ENCODE data around the gene GPR173. TPM values are rescaled to one million over a fixed set of nuclear protein-coding genes. Genes with fewer than 3 reads are reported as not detected.
A peak's percentile ranks its signal among the peaks of the same experiment; 100 is the strongest.

The GPR173 gene
- total RNA-seq, 4 donors from 2014 or later, result 0.21 to 2.3 (median 0.72) TPM

DNA sequence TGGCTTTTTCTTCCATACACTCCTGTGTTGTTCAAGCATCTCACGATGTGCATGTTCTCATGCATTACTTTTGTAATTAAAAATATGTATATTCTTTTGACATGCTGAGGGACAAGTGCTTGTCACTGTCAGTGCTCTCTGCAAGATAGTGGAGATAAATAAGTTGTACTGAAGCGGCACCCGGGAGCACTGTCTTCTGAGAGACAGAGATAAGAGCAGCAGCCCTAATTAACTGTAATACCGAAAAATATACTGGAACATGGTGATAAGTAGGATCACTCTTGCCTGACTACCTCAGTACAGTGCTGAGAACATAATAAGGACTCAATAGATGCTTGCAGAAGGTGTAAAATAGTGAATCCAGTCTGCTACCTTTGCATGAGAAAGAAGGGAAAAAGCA is 9.4 kb upstream of the GPR173 start:
- Histone ChIP-seq H3K9me3 (no peaks in the 10 kb centered on the region), H3K4me1 (no peaks in the 10 kb centered on the region), H3K27ac (no peak overlapping the region), H3K36me3 (no peaks in the 10 kb centered on the region), H3K4me3 (no peak overlapping the region), H3K27me3 (no peaks in the 10 kb centered on the region)
- TF ChIP-seq EP300 (IDR thresholded peaks at IDR 0.05) (no peak), POLR2AphosphoS5 (IDR thresholded peaks at IDR 0.05) (no peak), POLR2A (IDR thresholded peaks at IDR 0.05) (no peak), CTCF (IDR thresholded peaks at IDR 0.05) (no peak)
- no peak for DNase-seq (ENCODE audit: low spot score in 2 of 2)
- 65% methylated on average over 4 of the region's 4 CpGs for WGBS

DNA sequence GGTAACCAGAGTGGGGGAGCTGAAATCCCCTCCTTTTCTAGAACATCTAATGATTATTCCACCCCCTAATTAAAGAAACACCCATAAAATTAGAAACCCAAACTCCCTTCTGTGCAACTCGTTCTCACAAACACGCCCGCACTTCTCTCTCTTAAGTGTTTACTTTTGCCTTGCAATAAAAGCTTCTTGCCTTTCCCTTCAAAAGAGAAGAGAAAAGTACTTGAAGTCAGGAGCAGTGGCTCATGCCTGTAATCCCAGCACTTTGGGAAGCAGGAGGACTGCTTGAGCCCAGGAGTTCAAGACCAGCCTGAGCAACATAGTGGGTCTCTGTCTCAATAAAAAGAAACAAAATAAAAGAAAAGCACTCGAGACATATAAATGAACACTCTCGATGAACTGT is 3.6 kb upstream of the GPR173 start:
- no peak overlapping the region for H3K4me3 ChIP-seq
- no peak for DNase-seq (ENCODE audit: low spot score in 2 of 2)
- H3K27me3 ChIP-seq, result no peaks in the 10 kb centered on the region
- 79% methylated on average over 5 of the region's 5 CpGs for WGBS
- H3K4me1 ChIP-seq, result peaks cover 5% of the 10 kb centered on the region
- no peak overlapping the region for H3K27ac ChIP-seq
- TF ChIP-seq POLR2A (IDR thresholded peaks at IDR 0.05), result no peak
- no peak for TF ChIP-seq CTCF (IDR thresholded peaks at IDR 0.05)
- TF ChIP-seq EP300 (IDR thresholded peaks at IDR 0.05), result no peak
- TF ChIP-seq POLR2AphosphoS5 (IDR thresholded peaks at IDR 0.05), result no peak
- H3K36me3 ChIP-seq, result no peaks in the 10 kb centered on the region
- H3K9me3 ChIP-seq, result no peaks in the 10 kb centered on the region

- H3K9me3 ChIP-seq, result no peaks in the 10 kb centered on the region
- H3K27me3 ChIP-seq, result no peaks in the 10 kb centered on the region
- WGBS, result 84% methylated on average over 6 of the region's 6 CpGs
- TF ChIP-seq CTCF (IDR thresholded peaks at IDR 0.05) (no peak), EP300 (IDR thresholded peaks at IDR 0.05) (no peak), POLR2A (IDR thresholded peaks at IDR 0.05) (no peak), POLR2AphosphoS5 (IDR thresholded peaks at IDR 0.05) (no peak)
- H3K4me1 ChIP-seq, result peaks cover 5% of the 10 kb centered on the region
- H3K4me3 ChIP-seq, result no peak overlapping the region
- H3K27ac ChIP-seq, result no peak overlapping the region
- H3K36me3 ChIP-seq, result no peaks in the 10 kb centered on the region
- DNase-seq (ENCODE audit: low spot score in 2 of 2), result no peak
Measured at GRCh38 chrX:53047228-53047627, 1.4 kb upstream of the GPR173 start.

DNA sequence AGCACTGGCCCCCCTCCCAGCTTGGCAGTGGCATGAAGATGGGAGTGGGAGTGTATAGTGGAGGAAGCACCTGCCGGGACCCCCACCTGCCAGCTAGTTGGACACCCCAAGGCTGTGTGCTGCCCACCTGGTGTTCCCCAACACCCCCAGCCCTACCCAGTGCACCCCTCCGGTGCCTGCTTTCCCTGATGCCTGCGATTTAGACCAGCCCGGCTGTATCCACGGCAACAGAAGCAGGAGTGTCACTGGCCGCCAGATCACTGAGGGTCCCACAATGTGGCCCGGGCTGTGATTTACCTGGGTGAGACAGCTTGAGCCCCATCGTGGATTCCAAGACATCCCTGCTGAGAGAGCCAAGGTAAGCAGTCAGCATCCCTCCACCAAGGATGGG is 533 bp downstream of the GPR173 start:
- 22% methylated on average over 7 of the region's 8 CpGs for WGBS
- peak overlapping the region; percentile 43 for H3K4me3 ChIP-seq

GRCh38 chrX:53050841-53051240 is 2.3 kb downstream of the GPR173 start:
- Histone ChIP-seq H3K36me3 (no peaks in the 10 kb centered on the region), H3K4me1 (peaks cover 5% of the 10 kb centered on the region), H3K27me3 (no peaks in the 10 kb centered on the region), H3K9me3 (no peaks in the 10 kb centered on the region), H3K27ac (no peak overlapping the region), H3K4me3 (no peak overlapping the region)
- DNase-seq (ENCODE audit: low spot score in 2 of 2), result no peak
- WGBS, result 79% methylated on average over 6 of the region's 6 CpGs
- no peak for TF ChIP-seq CTCF (IDR thresholded peaks at IDR 0.05)
- no peak for TF ChIP-seq EP300 (IDR thresholded peaks at IDR 0.05)
- TF ChIP-seq POLR2A (IDR thresholded peaks at IDR 0.05), result no peak
- TF ChIP-seq POLR2AphosphoS5 (IDR thresholded peaks at IDR 0.05), result no peak

More for the DNA sequence above, 533 bp downstream of the GPR173 start:
- peaks cover 5% of the 10 kb centered on the region for H3K4me1 ChIP-seq
- H3K36me3 ChIP-seq, result no peaks in the 10 kb centered on the region
- DNase-seq (ENCODE audit: low spot score in 2 of 2), result no peak
- H3K27ac ChIP-seq, result no peak overlapping the region
- H3K27me3 ChIP-seq, result no peaks in the 10 kb centered on the region
- no peak for TF ChIP-seq CTCF (IDR thresholded peaks at IDR 0.05)
- TF ChIP-seq POLR2A (IDR thresholded peaks at IDR 0.05), result no peak
- no peak for TF ChIP-seq POLR2AphosphoS5 (IDR thresholded peaks at IDR 0.05)
- no peak for TF ChIP-seq EP300 (IDR thresholded peaks at IDR 0.05)
- H3K9me3 ChIP-seq, result no peaks in the 10 kb centered on the region
